Esophagus squamous epithelium (tissue), 4 donors: Measurements from ENCODE around the gene KCNK3.

ENCODE experiments used
- POLR2A ChIP-seq, 4 donors: fragments of 450-650 bp; IDR thresholded peaks; one replicate each; pipeline ENCODE4 v1.6.1; 2017; ENCODE audit warnings: antibody characterized with exemption in 4 of 4, mild to moderate bottlenecking in 4 of 4, moderate library complexity in 3 of 4
- TF ChIP-seq, protein P1 (sequence below), 6 experiments: fragments of 450-650 bp in 4 of 6; fragments of 200-600 bp in 2 of 6; sonication (generic) in 2 of 6; IDR thresholded peaks; one replicate each; pipeline ENCODE4 v1.5.1; 2016 to 2019; ENCODE audit warnings: antibody characterized with exemption in 6 of 6, mild to moderate bottlenecking in 4 of 6, moderate library complexity in 4 of 6

DNA sequence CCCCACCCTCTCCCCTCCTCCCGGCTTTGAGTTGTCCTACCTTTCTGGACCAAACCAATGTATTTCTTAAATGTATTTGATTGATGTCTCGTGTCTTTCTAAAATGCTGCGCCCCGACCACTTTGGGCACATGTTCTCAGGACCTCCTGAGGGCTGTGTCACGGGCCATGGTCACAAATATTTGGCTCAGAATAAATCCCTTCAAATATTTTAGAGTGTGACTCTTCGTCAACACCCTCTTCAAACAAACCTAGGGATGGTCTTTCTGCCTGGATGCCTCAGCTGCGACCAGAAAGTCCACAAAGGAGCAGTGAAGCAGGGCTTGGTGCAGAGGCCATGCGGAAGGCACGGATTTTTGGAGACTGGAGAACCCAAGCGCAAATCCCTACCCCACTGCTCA lies 70.5 kb downstream of the KCNK3 start:
- TF ChIP-seq, protein P1, sequence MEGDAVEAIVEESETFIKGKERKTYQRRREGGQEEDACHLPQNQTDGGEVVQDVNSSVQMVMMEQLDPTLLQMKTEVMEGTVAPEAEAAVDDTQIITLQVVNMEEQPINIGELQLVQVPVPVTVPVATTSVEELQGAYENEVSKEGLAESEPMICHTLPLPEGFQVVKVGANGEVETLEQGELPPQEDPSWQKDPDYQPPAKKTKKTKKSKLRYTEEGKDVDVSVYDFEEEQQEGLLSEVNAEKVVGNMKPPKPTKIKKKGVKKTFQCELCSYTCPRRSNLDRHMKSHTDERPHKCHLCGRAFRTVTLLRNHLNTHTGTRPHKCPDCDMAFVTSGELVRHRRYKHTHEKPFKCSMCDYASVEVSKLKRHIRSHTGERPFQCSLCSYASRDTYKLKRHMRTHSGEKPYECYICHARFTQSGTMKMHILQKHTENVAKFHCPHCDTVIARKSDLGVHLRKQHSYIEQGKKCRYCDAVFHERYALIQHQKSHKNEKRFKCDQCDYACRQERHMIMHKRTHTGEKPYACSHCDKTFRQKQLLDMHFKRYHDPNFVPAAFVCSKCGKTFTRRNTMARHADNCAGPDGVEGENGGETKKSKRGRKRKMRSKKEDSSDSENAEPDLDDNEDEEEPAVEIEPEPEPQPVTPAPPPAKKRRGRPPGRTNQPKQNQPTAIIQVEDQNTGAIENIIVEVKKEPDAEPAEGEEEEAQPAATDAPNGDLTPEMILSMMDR (IDR thresholded peaks at IDR 0.05) = no peak
- TF ChIP-seq POLR2A (IDR thresholded peaks at IDR 0.05) = no peak
